Activated CD4-positive, alpha-beta T cell treated with anti-CD3 and anti-CD28 coated beads, Interleukin-2, amount 50 U/mL, for 16 hours (primary cell): ENCODE data around the gene RBM38.

Experiments
- DNase-seq: peaks from one replicate; pipeline ENCODE4 v3.0.0-alpha.2; 2020

RBM38 gene

GRCh38 chr20:57458400-57459160 is 67.4 kb downstream of the RBM38 start:
- DNase-seq, result no peak
